ENCODE data around the gene TRAPPC2.
A peak's percentile ranks its signal among the peaks of the same experiment; 100 is the strongest.

Gene TRAPPC2

GRCh38 chrX:13734278-13735172 lies at the start of gene TRAPPC2, which contains the start of gene OFD1:
TRAPPC2 (minus strand) TSS chrX:13734620; CDS start chrX:13719963, 14,657 bp downstream.
OFD1 (plus strand) TSS chrX:13734748; CDS start chrX:13735072, 324 bp downstream.
- peak; percentile 85 for DNase-seq (ENCODE audit: low read depth)

- no peak for DNase-seq (ENCODE audit: low read depth)
Observed at GRCh38 chrX:13780868-13781427, 46.5 kb upstream of the TRAPPC2 start.

GRCh38 chrX:13778916-13779315 lies 44.5 kb upstream of the TRAPPC2 start:
- DNase-seq (ENCODE audit: low read depth): no peak

GRCh38 chrX:13776387-13776786 lies 42.0 kb upstream of the TRAPPC2 start:
- DNase-seq (ENCODE audit: low read depth): no peak

GRCh38 chrX:13775837-13776236 lies 41.4 kb upstream of the TRAPPC2 start:
- DNase-seq (ENCODE audit: low read depth): no peak

GRCh38 chrX:13774696-13775095 lies 40.3 kb upstream of the TRAPPC2 start:
- DNase-seq (ENCODE audit: low read depth): no peak

GRCh38 chrX:13770013-13770535 lies 35.7 kb upstream of the TRAPPC2 start:
- DNase-seq (ENCODE audit: low read depth): no peak

GRCh38 chrX:13768939-13769338 lies 34.5 kb upstream of the TRAPPC2 start:
- no peak for DNase-seq (ENCODE audit: low read depth)

- DNase-seq (ENCODE audit: low read depth): no peak
Observed at GRCh38 chrX:13764765-13765164, 30.3 kb upstream of the TRAPPC2 start.

- DNase-seq (ENCODE audit: low read depth): no peak
Observed at GRCh38 chrX:13764281-13764680, 29.9 kb upstream of the TRAPPC2 start.

- DNase-seq (ENCODE audit: low read depth): no peak
Observed at GRCh38 chrX:13763489-13763888, 29.1 kb upstream of the TRAPPC2 start.

- DNase-seq (ENCODE audit: low read depth): no peak
Observed at GRCh38 chrX:13761606-13762414, 27.4 kb upstream of the TRAPPC2 start.

- no peak for DNase-seq (ENCODE audit: low read depth)
Observed at GRCh38 chrX:13760426-13760825, 26.0 kb upstream of the TRAPPC2 start.

- no peak for DNase-seq (ENCODE audit: low read depth)
Observed at GRCh38 chrX:13759152-13759718, 24.8 kb upstream of the TRAPPC2 start.

GRCh38 chrX:13756381-13756780 lies 22.0 kb upstream of the TRAPPC2 start:
- DNase-seq (ENCODE audit: low read depth): no peak

GRCh38 chrX:13755254-13755653 lies 20.8 kb upstream of the TRAPPC2 start:
- DNase-seq (ENCODE audit: low read depth): no peak

GRCh38 chrX:13754765-13755164 lies 20.3 kb upstream of the TRAPPC2 start:
- no peak for DNase-seq (ENCODE audit: low read depth)

GRCh38 chrX:13752646-13753045 lies 18.2 kb upstream of the TRAPPC2 start:
- DNase-seq (ENCODE audit: low read depth): no peak

- DNase-seq (ENCODE audit: low read depth): no peak
Observed at GRCh38 chrX:13752141-13752540, 17.7 kb upstream of the TRAPPC2 start.

GRCh38 chrX:13750812-13751211 lies 16.4 kb upstream of the TRAPPC2 start:
- no peak for DNase-seq (ENCODE audit: low read depth)

- DNase-seq (ENCODE audit: low read depth): no peak
Observed at GRCh38 chrX:13750204-13750603, 15.8 kb upstream of the TRAPPC2 start.

- DNase-seq (ENCODE audit: low read depth): no peak
Observed at GRCh38 chrX:13748486-13748885, 14.1 kb upstream of the TRAPPC2 start.

Data from activated T-helper 9 cell treated with anti-CD3 and anti-CD28 coated beads, Interleukin-2, amount 50 U/mL, for 16 hours (primary cell).